OCI-M1 (cell line): ENCODE measurements around the gene TRIM27.
"Not testable (repeated sequence)": the region's sequence is repeated elsewhere in the genome, so short reads cannot be mapped to it uniquely, and the experiment has no call there.

Experiments
- DNase-seq: peaks from one replicate; lab custom pipeline; 2025; lab: John Stamatoyannopoulos, UW

Gene TRIM27

GRCh38 chr6:28864326-28864923, 59.4 kb downstream of the TRIM27 start:
- no peak for DNase-seq

- peak; percentile 97 for DNase-seq
These were observed 60.0 kb downstream of the TRIM27 start for GRCh38 chr6:28863604-28864325.

GRCh38 chr6:28862077-28862476, 61.7 kb downstream of the TRIM27 start:
- no peak for DNase-seq

- DNase-seq = no peak
These were observed 62.4 kb downstream of the TRIM27 start for GRCh38 chr6:28861339-28861738.

GRCh38 chr6:28860581-28860980, 63.2 kb downstream of the TRIM27 start:
- DNase-seq = no peak

- DNase-seq = no peak
These were observed 64.8 kb downstream of the TRIM27 start for GRCh38 chr6:28858963-28859362.

- peak; percentile 37 for DNase-seq
These were observed 67.2 kb downstream of the TRIM27 start for GRCh38 chr6:28856620-28857005.

- DNase-seq = not testable (repeated sequence)
These were observed 69.4 kb downstream of the TRIM27 start for GRCh38 chr6:28854405-28854804.
